Measurements from ENCODE around the gene NOP53. TPM values are rescaled to one million over a fixed set of nuclear protein-coding genes. Genes with fewer than 3 reads are reported as not detected.

Gene NOP53
- polyA plus RNA-seq, 1 donor, result 501 TPM

- no peak for DNase-seq (ENCODE audit: low read depth)
Measured at GRCh38 chr19:47805313-47805712, 60.0 kb downstream of the NOP53 start.

GRCh38 chr19:47806435-47806834 is 61.1 kb downstream of the NOP53 start:
- no peak for DNase-seq (ENCODE audit: low read depth)

Other genes with a start within 250 kb of the NOP53 start
- gene NAPA, start 230.5 kb upstream of the NOP53 start, polyA plus RNA-seq (ENCODE audit: insufficient read length), result 96.4 TPM
- 0.08 TPM for gene ZNF541, start 172.4 kb upstream of the NOP53 start, polyA plus RNA-seq (ENCODE audit: insufficient read length)
- gene BICRA, start 136.4 kb upstream of the NOP53 start, polyA plus RNA-seq (ENCODE audit: insufficient read length), result 10.2 TPM
- 91.5 TPM for gene EHD2, start 32.1 kb upstream of the NOP53 start, polyA plus RNA-seq (ENCODE audit: insufficient read length)
- 834 TPM for gene SELENOW, start 33.2 kb downstream of the NOP53 start, polyA plus RNA-seq (ENCODE audit: insufficient read length)
- not detected for gene TPRX1, start 59.0 kb downstream of the NOP53 start, polyA plus RNA-seq (ENCODE audit: insufficient read length)
- 0.05 TPM for gene CRX, start 76.4 kb downstream of the NOP53 start, polyA plus RNA-seq (ENCODE audit: insufficient read length)
- gene TPRX2, start 113.7 kb downstream of the NOP53 start, polyA plus RNA-seq (ENCODE audit: insufficient read length), result not detected
- not detected for gene SULT2A1, start 140.8 kb downstream of the NOP53 start, polyA plus RNA-seq (ENCODE audit: insufficient read length)
- gene BSPH1, start 246.6 kb downstream of the NOP53 start, polyA plus RNA-seq (ENCODE audit: insufficient read length), result not detected
- not detected for gene ELSPBP1, start 249.1 kb downstream of the NOP53 start, polyA plus RNA-seq (ENCODE audit: insufficient read length)